ENCODE results near the gene LRRC75A.

GRCh38 chr17:16428098-16428882 is 63.7 kb downstream of the LRRC75A start:
- no peak for TF ChIP-seq GATA2 (IDR thresholded peaks at IDR 0.05; ENCODE audit: low read depth, low read length)
- no peak for TF ChIP-seq GATA3 (IDR thresholded peaks at IDR 0.05; ENCODE audit: low read depth, low read length)

Data from SH-SY5Y (cell line).